BJ (cell line): Measurements from ENCODE around the gene AJAP1. TPM values are rescaled to one million over a fixed set of nuclear protein-coding genes. Genes with fewer than 3 reads are reported as not detected.

Source experiments
- CTCF ChIA-PET: fragments of 350-600 bp; formaldehyde crosslinking; extraction: SDS; loops from one replicate; lab custom pipeline; 2021; ENCODE audit warnings: antibody characterized with exemption, inconsistent platforms; lab: Yijun Ruan, JAX
- POLR2A ChIA-PET: fragments of 300-600 bp; sonication (Branson Sonifier 250); formaldehyde crosslinking; extraction: SDS; loops from one replicate; lab custom pipeline; 2021; ENCODE audit warnings: antibody characterized with exemption; lab: Charles Lee
- DNase-seq: peaks from one replicate; pipeline ENCODE4 v3.0.0-alpha.2; 2011; ENCODE audit warnings: low read depth
- H3K27me3 ChIP-seq: 2 replicates; pipeline ENCODE4 v1.6.0; 2011; ENCODE audit warnings: low read length; ENCODE audit not compliant: control insufficient read depth, insufficient read depth
- H3K36me3 ChIP-seq: 2 replicates; pipeline ENCODE4 v1.5.1; 2011; ENCODE audit warnings: low read length; ENCODE audit not compliant: control insufficient read depth, insufficient read depth
- H3K4me3 ChIP-seq: 2 replicates; pipeline ENCODE4 v1.5.1; 2011; ENCODE audit warnings: low read depth, mild to moderate bottlenecking, control low read depth, low read length
- CTCF ChIP-seq: IDR thresholded peaks from 2 replicates; pipeline ENCODE4 v1.5.1; 2011; ENCODE audit warnings: low read depth, mild to moderate bottlenecking, control low read depth, inconsistent platforms, low read length, moderate library complexity; ENCODE audit not compliant: insufficient read depth
- polyA plus RNA-seq: library from polyadenylated mRNA; depleted of rRNA; stranded (reverse); fragments of >200 nt; gene quantifications from 2 replicates; pipeline ENCODE4 v1.2.3, GENCODE V29; 2011

AJAP1 gene
- polyA plus RNA-seq, 1 experiment, result 0.80 TPM

- no peak overlapping the region for H3K4me3 ChIP-seq
- ChIA-PET POLR2A (no interaction called here), CTCF (no interaction called here)
- no peaks in the 10 kb centered on the region for H3K36me3 ChIP-seq
- no peaks in the 10 kb centered on the region for H3K27me3 ChIP-seq
- TF ChIP-seq CTCF, result no peak
- DNase-seq, result no peak
Observed at GRCh38 chr1:4692437-4692836, 38.0 kb downstream of the AJAP1 start.

GRCh38 chr1:4693331-4693730 is 38.9 kb downstream of the AJAP1 start:
- no peak for DNase-seq
- no peaks in the 10 kb centered on the region for H3K36me3 ChIP-seq
- no peak overlapping the region for H3K4me3 ChIP-seq
- no peak for TF ChIP-seq CTCF
- ChIA-PET POLR2A (no interaction called here), CTCF (no interaction called here)
- no peaks in the 10 kb centered on the region for H3K27me3 ChIP-seq

DNA sequence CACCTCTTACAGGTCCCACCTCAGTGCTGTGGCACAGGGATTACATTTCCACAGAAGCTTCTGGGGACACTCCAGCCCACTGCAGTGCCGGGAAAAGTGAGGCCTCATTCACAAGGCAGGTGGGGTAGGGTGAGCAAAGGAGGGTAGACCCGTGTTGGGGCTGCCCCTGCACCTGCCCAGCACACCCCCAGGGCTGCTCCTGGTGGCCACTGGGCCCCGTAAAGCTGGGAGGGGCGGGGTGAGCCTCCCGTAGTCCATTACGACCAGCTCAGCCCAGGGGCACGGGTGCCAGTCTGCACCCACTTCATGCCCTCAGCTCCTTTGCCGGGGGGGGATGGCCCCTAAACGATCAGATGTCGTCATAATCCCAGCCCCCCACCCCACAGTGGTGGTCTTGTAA is 39.5 kb downstream of the AJAP1 start:
- ChIA-PET CTCF (no interaction called here), POLR2A (no interaction called here)
- H3K27me3 ChIP-seq, result no peaks in the 10 kb centered on the region

GRCh38 chr1:4694492-4694891 is 40.1 kb downstream of the AJAP1 start:
- CTCF ChIA-PET, result no interaction called here
- Histone ChIP-seq H3K4me3 (no peak overlapping the region), H3K27me3 (no peaks in the 10 kb centered on the region), H3K36me3 (no peaks in the 10 kb centered on the region)
- DNase-seq, result no peak
- POLR2A ChIA-PET, result no interaction called here
- TF ChIP-seq CTCF, result no peak

More for the DNA sequence above, 39.5 kb downstream of the AJAP1 start:
- TF ChIP-seq CTCF, result no peak
- H3K36me3 ChIP-seq, result no peaks in the 10 kb centered on the region
- DNase-seq, result no peak
- H3K4me3 ChIP-seq, result no peak overlapping the region

DNA sequence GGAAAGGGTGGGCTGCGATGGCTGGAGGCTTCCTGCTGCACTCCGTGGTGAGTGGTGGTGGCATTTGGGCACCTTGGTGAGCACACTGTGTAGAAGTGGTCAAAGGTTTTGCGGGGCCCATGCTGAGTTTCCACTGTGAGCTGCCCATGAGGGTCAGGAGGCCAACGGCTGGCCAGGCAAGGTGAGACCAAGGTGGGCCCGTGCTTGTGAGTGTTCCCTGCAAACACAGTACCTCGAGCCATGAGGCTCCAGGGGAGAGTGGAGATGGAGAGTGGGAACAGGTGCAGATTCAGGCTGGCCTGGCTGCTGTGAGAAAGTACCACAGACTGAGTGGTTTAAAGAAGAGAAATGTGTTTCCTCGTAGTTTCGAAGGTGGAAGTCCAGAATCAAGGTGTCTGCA is 40.8 kb downstream of the AJAP1 start:
- ChIA-PET CTCF (no interaction called here), POLR2A (no interaction called here)
- Histone ChIP-seq H3K36me3 (no peaks in the 10 kb centered on the region), H3K27me3 (no peaks in the 10 kb centered on the region), H3K4me3 (no peak overlapping the region)
- DNase-seq, result no peak
- TF ChIP-seq CTCF, result no peak
